ENCODE measurements around the gene SH2D7. TPM values are rescaled to one million over a fixed set of nuclear protein-coding genes. Genes with fewer than 3 reads are reported as not detected.

The SH2D7 gene
- total RNA-seq, 1 experiment from 2014 or later, result not detected

DNA sequence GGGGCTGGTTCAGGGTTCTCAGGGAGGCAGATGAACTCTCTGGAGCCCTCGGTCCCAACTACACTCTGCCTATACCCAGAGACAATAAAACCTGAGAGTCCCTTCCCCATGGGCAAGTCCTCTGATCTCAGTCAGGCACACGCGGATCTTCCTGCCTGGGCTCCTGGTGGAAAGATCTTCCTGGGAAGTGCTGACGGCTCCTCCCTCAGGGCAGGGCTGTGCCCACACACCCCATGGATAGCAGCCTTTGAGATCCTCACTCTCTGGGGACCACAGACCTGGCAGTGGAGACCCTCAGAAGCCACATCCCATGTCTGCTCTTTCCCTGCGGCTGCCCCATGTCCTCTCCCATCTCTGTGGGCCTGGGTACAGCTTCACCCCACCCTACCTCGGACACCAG is 10.4 kb downstream of the SH2D7 start:
- in situ Hi-C loops (cut with HindIII; ENCODE audit: low pct_unique_long_range_greater_than_20kb, low sequenced_read_pairs) (no loop called here), intact Hi-C loops (cut with micrococcal nuclease; ENCODE audit: unreplicated experiment) (no loop called here)
- H3K27ac ChIP-seq (ENCODE audit: low read length), result peak overlapping the region; percentile 17; the same call in 1 of the 2 replicates
- H3K36me3 ChIP-seq (ENCODE audit: control insufficient read depth, insufficient read depth, low read length), result no peaks in the 10 kb centered on the region
- no peak overlapping the region for H3K4me3 ChIP-seq (ENCODE audit: low read depth in 2 of 2, low read length in 2 of 2)
- no peak for TF ChIP-seq TCF7L2 (IDR thresholded peaks at IDR 0.05; ENCODE audit: low read depth, low read length)
- TF ChIP-seq POLR2AphosphoS5 (IDR thresholded peaks at IDR 0.05; ENCODE audit: low read depth, low read length), result no peak
- TF ChIP-seq, protein P1, sequence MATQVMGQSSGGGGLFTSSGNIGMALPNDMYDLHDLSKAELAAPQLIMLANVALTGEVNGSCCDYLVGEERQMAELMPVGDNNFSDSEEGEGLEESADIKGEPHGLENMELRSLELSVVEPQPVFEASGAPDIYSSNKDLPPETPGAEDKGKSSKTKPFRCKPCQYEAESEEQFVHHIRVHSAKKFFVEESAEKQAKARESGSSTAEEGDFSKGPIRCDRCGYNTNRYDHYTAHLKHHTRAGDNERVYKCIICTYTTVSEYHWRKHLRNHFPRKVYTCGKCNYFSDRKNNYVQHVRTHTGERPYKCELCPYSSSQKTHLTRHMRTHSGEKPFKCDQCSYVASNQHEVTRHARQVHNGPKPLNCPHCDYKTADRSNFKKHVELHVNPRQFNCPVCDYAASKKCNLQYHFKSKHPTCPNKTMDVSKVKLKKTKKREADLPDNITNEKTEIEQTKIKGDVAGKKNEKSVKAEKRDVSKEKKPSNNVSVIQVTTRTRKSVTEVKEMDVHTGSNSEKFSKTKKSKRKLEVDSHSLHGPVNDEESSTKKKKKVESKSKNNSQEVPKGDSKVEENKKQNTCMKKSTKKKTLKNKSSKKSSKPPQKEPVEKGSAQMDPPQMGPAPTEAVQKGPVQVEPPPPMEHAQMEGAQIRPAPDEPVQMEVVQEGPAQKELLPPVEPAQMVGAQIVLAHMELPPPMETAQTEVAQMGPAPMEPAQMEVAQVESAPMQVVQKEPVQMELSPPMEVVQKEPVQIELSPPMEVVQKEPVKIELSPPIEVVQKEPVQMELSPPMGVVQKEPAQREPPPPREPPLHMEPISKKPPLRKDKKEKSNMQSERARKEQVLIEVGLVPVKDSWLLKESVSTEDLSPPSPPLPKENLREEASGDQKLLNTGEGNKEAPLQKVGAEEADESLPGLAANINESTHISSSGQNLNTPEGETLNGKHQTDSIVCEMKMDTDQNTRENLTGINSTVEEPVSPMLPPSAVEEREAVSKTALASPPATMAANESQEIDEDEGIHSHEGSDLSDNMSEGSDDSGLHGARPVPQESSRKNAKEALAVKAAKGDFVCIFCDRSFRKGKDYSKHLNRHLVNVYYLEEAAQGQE (IDR thresholded peaks at IDR 0.05; ENCODE audit: insufficient read depth in 1 of 2, low read depth in 2 of 2, low read length in 1 of 2), result no peak
- TF ChIP-seq SIN3A (IDR thresholded peaks at IDR 0.05; ENCODE audit: borderline replicate concordance, insufficient read depth, low read depth, low read length), result no peak
- TF ChIP-seq, protein P2, sequence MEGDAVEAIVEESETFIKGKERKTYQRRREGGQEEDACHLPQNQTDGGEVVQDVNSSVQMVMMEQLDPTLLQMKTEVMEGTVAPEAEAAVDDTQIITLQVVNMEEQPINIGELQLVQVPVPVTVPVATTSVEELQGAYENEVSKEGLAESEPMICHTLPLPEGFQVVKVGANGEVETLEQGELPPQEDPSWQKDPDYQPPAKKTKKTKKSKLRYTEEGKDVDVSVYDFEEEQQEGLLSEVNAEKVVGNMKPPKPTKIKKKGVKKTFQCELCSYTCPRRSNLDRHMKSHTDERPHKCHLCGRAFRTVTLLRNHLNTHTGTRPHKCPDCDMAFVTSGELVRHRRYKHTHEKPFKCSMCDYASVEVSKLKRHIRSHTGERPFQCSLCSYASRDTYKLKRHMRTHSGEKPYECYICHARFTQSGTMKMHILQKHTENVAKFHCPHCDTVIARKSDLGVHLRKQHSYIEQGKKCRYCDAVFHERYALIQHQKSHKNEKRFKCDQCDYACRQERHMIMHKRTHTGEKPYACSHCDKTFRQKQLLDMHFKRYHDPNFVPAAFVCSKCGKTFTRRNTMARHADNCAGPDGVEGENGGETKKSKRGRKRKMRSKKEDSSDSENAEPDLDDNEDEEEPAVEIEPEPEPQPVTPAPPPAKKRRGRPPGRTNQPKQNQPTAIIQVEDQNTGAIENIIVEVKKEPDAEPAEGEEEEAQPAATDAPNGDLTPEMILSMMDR (IDR thresholded peaks at IDR 0.05), result no peak
- H3K9me3 ChIP-seq (ENCODE audit: control insufficient read depth, insufficient read depth, low read depth, low read length), result no peaks in the 10 kb centered on the region
- ChIA-PET CTCF (no interaction called here), POLR2A (no interaction called here)
- no TSS peak for BruUV-seq (replicated peaks)
- no peaks in the 10 kb centered on the region for H3K27me3 ChIP-seq (ENCODE audit: control insufficient read depth, insufficient read depth, low read length)
- no peak for ATAC-seq
- no peak for DNase-seq (ENCODE audit: low read depth, low spot score)
- no peaks in the 10 kb centered on the region for H3K4me1 ChIP-seq (ENCODE audit: control insufficient read depth, insufficient read depth, low read length)

DNA sequence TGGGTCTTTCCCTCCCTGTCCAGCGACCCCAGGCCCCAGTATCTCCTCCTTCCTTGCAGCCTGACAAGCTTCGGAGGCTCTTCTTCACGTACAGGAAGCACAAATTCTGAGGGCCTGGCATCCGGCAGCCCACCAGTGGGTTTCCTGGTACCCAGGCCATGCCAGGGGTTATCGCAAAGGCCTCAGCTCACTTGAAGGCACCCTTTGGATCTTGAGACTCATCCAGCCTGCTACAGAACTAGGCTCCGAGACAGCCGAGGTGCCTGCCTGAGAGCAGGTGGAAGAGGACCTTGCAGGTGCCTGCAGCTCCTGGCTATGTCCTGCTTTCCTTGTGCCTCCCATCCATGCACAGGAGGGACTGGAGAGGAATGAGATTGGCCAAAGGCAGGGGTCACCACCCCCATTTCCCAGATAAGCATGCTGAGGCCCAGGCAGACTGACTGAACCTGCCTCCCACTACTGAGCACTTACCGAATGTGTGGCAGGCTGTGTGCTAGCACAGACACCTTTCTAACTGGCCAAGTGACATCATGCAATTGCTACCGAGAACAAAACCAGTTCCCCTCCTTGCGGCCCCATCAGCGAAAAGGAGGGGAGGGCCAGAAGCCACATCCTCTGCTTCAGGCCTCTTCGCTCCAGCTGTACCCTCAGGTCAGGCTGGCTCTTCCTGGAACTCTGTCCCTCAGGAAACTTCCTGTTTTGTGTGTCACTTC is 11.2 kb downstream of the SH2D7 start:
- CTCF ChIA-PET, result no interaction called here
- intact Hi-C loops (cut with micrococcal nuclease; ENCODE audit: unreplicated experiment), result no loop called here
- DNase-seq (ENCODE audit: low read depth, low spot score) (no peak), ATAC-seq (no peak)
- POLR2A ChIA-PET, result no interaction called here
- Histone ChIP-seq H3K27ac (ENCODE audit: low read length) (no peak overlapping the region), H3K4me1 (ENCODE audit: control insufficient read depth, insufficient read depth, low read length) (no peaks in the 10 kb centered on the region), H3K27me3 (ENCODE audit: control insufficient read depth, insufficient read depth, low read length) (no peaks in the 10 kb centered on the region), H3K36me3 (ENCODE audit: control insufficient read depth, insufficient read depth, low read length) (no peaks in the 10 kb centered on the region), H3K4me3 (ENCODE audit: low read depth in 2 of 2, low read length in 2 of 2) (no peak overlapping the region), H3K9me3 (ENCODE audit: control insufficient read depth, insufficient read depth, low read depth, low read length) (no peaks in the 10 kb centered on the region)
- in situ Hi-C loops (cut with HindIII; ENCODE audit: low pct_unique_long_range_greater_than_20kb, low sequenced_read_pairs), result no loop called here
- no TSS peak for BruUV-seq (replicated peaks)
- TF ChIP-seq, protein P2 (IDR thresholded peaks at IDR 0.05), result no peak
- TF ChIP-seq TCF7L2 (IDR thresholded peaks at IDR 0.05; ENCODE audit: low read depth, low read length), result no peak
- TF ChIP-seq POLR2AphosphoS5 (IDR thresholded peaks at IDR 0.05; ENCODE audit: low read depth, low read length), result no peak
- TF ChIP-seq SIN3A (IDR thresholded peaks at IDR 0.05; ENCODE audit: borderline replicate concordance, insufficient read depth, low read depth, low read length), result no peak
- TF ChIP-seq, protein P1 (IDR thresholded peaks at IDR 0.05; ENCODE audit: insufficient read depth in 1 of 2, low read depth in 2 of 2, low read length in 1 of 2), result no peak

Measured in Panc1 (cell line).